Immature natural killer cell (primary cell): ENCODE results near the gene TET3. TPM values are rescaled to one million over a fixed set of nuclear protein-coding genes. Genes with fewer than 3 reads are reported as not detected.

Experiments
- DNase-seq, 3 donors: peaks; one replicate each; pipeline ENCODE4 v3.0.0; 2022; ENCODE audit warnings: mixed read lengths in 1 of 3
- H3K27ac Mint-ChIP-seq, 6 donors: one replicate each; pipeline ENCODE4 v1.8.0; 2020; ENCODE audit warnings: mixed read lengths in 6 of 6, mild to moderate bottlenecking in 5 of 6, inconsistent platforms in 4 of 6, moderate library complexity in 3 of 6
- H3K27me3 Mint-ChIP-seq, 3 donors: one replicate each; pipeline ENCODE4 v1.8.0; 2020 to 2021; ENCODE audit warnings: low read depth in 3 of 3, mild to moderate bottlenecking in 3 of 3, mixed read lengths in 3 of 3, moderate library complexity in 3 of 3, inconsistent platforms in 1 of 3
- H3K36me3 Mint-ChIP-seq, 3 donors: one replicate each; pipeline ENCODE4 v1.8.0; 2020; ENCODE audit warnings: mixed read lengths in 3 of 3, inconsistent platforms in 2 of 3, mild to moderate bottlenecking in 2 of 3
- H3K4me1 Mint-ChIP-seq, 2 donors: one replicate each; pipeline ENCODE4 v1.8.0; 2020; ENCODE audit warnings: inconsistent platforms in 2 of 2, mild to moderate bottlenecking in 2 of 2, mixed read lengths in 2 of 2, moderate library complexity in 1 of 2
- H3K4me3 Mint-ChIP-seq, 5 donors: one replicate each; pipeline ENCODE4 v1.8.0; 2020; ENCODE audit warnings: mild to moderate bottlenecking in 5 of 5, mixed read lengths in 5 of 5, inconsistent platforms in 3 of 5, moderate library complexity in 3 of 5
- H3K9me3 Mint-ChIP-seq, 6 donors: one replicate each; pipeline ENCODE4 v1.8.0; 2020; ENCODE audit warnings: mild to moderate bottlenecking in 6 of 6, mixed read lengths in 6 of 6, inconsistent platforms in 4 of 6, moderate library complexity in 3 of 6
- polyA plus RNA-seq, 3 donors: library from polyadenylated mRNA; unstranded; fragments of 300-500 nt; fragmentation: Illumina TruSeq; gene quantifications; one replicate each; pipeline ENCODE4 v1.2.3, GENCODE V29; 2021

The TET3 gene
- polyA plus RNA-seq, 3 donors from 2014 or later = 0.16 to 1.2 TPM; not detected in 1

- peaks cover 11 to 24% (median 16%) of the 10 kb centered on the region in 3 donors for H3K27me3 Mint-ChIP-seq
- H3K4me3 Mint-ChIP-seq = no peak overlapping the region
- peaks cover 60 to 67% of the 10 kb centered on the region in 2 donors for H3K4me1 Mint-ChIP-seq
- no peak overlapping the region for H3K27ac Mint-ChIP-seq
- H3K9me3 Mint-ChIP-seq = no peaks in the 10 kb centered on the region
- peak; percentile 74 to 78 (median 78) for DNase-seq
- peaks cover 4 to 7% (median 5%) of the 10 kb centered on the region in 3 donors for H3K36me3 Mint-ChIP-seq
Measured at GRCh38 chr2:73984922-73985307, 205 bp downstream of the TET3 start.

- Mint-ChIP-seq H3K4me1 (peaks cover 64 to 71% of the 10 kb centered on the region in 2 donors), H3K4me3 (peak overlapping the region; percentile 76 to 87 (median 81)), H3K27me3 (peaks cover 11 to 19% (median 16%) of the 10 kb centered on the region in 3 donors), H3K9me3 (no peaks in the 10 kb centered on the region), H3K27ac (peak overlapping the region; percentile 40 to 91 (median 86)), H3K36me3 (peaks cover 4 to 11% (median 5%) of the 10 kb centered on the region in 3 donors)
- peak; percentile 54 to 58 (median 57) for DNase-seq
Measured at GRCh38 chr2:73985308-73986084, 786 bp downstream of the TET3 start.

DNA sequence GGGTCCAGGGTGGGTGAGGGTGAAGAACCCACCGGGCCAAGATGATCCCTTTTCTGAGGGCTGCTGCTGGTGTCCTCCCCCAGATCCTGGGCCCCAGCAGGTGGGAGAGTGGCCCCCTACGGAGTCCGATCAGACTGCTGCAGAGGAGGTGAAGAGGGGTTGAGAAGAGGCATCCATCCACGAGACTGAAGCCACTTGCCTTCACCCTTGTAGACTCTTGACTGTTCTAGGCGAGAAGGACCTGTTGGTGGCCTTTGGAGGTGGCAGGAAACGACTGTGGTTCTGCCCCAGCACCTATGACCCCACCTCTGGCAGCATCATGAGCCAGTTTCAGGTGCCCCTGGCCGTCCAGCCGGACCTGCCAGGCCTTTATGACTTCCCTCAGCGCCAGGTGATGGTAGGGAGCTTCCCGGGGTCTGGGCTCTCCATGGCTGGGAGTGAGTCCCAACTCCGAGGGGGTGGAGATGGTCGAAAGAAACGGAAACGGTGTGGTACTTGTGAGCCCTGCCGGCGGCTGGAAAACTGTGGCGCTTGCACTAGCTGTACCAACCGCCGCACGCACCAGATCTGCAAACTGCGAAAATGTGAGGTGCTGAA lies 1.5 kb downstream of the TET3 start:
- peaks cover 7 to 15% (median 13%) of the 10 kb centered on the region in 3 donors for H3K27me3 Mint-ChIP-seq
- peak overlapping the region; percentile 40 to 91 (median 86) for H3K27ac Mint-ChIP-seq
- peak overlapping the region; percentile 76 to 87 (median 81) for H3K4me3 Mint-ChIP-seq
- peaks cover 5 to 13% (median 9%) of the 10 kb centered on the region in 3 donors for H3K36me3 Mint-ChIP-seq
- no peaks in the 10 kb centered on the region for H3K9me3 Mint-ChIP-seq
- H3K4me1 Mint-ChIP-seq = peaks cover 60 to 68% of the 10 kb centered on the region in 2 donors
- peak in 1 of 3 donors; percentile 18 for DNase-seq

DNA sequence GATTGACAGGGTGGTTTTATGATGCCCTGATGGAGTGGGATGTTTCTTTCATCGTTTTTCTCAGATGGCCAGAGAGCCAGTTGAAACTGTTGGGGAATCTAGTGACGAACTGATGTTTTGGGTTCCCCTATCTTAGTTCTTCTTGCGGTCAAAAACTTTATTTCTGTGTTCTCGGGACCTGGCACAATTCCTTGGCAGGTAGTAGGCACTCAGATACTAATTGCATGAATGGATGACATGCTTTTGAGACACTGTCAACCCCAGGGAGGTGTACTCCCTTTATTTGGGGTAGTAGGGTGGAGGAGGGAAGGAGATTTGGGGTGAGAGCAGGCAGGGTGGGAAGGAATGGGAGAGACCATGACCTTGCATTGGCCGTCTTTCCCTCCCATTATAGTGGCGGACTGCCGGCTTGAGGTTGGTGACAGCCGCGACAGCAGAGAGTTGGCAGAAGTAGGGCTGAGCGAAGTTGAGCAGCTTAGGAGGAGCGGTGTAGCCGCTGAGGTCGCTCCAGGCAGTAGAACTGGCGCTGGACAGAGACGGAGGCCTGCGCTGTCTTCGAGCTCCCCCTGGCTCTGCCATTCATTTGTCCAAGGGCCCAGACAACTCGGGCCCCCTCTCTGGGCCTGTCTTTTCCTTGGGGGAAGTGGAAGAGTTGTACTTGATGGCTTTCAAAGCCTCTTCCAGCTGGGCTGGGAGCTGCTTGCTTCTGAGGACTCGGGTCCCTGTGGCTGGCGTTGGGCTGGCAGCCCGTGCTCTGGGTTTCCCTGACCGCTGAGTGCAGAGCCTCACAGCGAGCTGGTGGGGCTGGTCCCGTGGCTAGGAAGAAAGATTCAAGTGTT lies 2.6 kb downstream of the TET3 start:
- Mint-ChIP-seq H3K27me3 (peaks cover 4 to 14% (median 13%) of the 10 kb centered on the region in 3 donors), H3K4me3 (peak overlapping the region; percentile 71 to 86 (median 79)), H3K9me3 (no peaks in the 10 kb centered on the region), H3K4me1 (peaks cover 57 to 69% of the 10 kb centered on the region in 2 donors), H3K27ac (peak overlapping the region; percentile 35 to 91 (median 72)), H3K36me3 (peaks cover 5 to 17% (median 9%) of the 10 kb centered on the region in 3 donors)
- peak; percentile 34 to 49 (median 41) for DNase-seq

- Mint-ChIP-seq H3K9me3 (no peaks in the 10 kb centered on the region), H3K27ac (peak overlapping the region in 3 of 6 donors; percentile 35 to 76 (median 50)), H3K27me3 (peaks cover 4 to 14% (median 13%) of the 10 kb centered on the region in 3 donors), H3K4me3 (peak overlapping the region; percentile 71 to 86 (median 79)), H3K36me3 (peaks cover 5 to 17% (median 9%) of the 10 kb centered on the region in 3 donors), H3K4me1 (peaks cover 60 to 77% of the 10 kb centered on the region in 2 donors)
- DNase-seq = no peak
Measured at GRCh38 chr2:73987948-73988700, 3.4 kb downstream of the TET3 start.

DNA sequence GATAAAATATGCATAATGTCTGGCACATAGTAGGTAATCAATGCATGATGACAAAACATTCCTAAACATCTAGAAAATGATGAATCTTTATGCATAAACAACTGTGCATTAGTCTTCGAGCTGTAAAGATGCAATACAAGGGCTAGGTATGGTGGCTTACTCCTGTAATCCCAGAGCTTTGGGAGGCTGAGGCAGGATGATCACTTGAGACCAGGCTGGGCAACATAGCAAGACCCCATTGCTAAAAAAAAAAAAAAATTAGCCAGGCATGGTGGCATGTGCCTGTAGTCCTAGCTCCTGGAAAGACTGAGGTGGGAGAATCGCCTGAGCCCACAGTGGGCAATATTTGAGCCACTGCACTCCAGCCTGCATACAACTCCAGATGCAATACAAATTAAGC lies 5.3 kb downstream of the TET3 start:
- peaks cover 5 to 23% (median 9%) of the 10 kb centered on the region in 3 donors for H3K36me3 Mint-ChIP-seq

GRCh38 chr2:73990531-73990930 lies 5.8 kb downstream of the TET3 start:
- Mint-ChIP-seq H3K27ac (peak overlapping the region in 1 of 6 donors; percentile 14), H3K27me3 (peaks cover 4 to 9% (median 6%) of the 10 kb centered on the region in 3 donors), H3K36me3 (peaks cover 5 to 23% (median 9%) of the 10 kb centered on the region in 3 donors), H3K9me3 (no peaks in the 10 kb centered on the region), H3K4me1 (peaks cover 67 to 82% of the 10 kb centered on the region in 2 donors), H3K4me3 (no peak overlapping the region)
- DNase-seq = no peak

More for the DNA sequence above, 5.3 kb downstream of the TET3 start:
- Mint-ChIP-seq H3K27ac (peak overlapping the region in 1 of 6 donors; percentile 36), H3K9me3 (no peaks in the 10 kb centered on the region), H3K4me1 (peaks cover 66 to 82% of the 10 kb centered on the region in 2 donors), H3K4me3 (peak overlapping the region in 1 of 5 donors; percentile 4), H3K27me3 (peaks cover 4 to 9% (median 6%) of the 10 kb centered on the region in 3 donors)
- DNase-seq = no peak

- DNase-seq = no peak
- Mint-ChIP-seq H3K27me3 (peaks cover 0 to 2% (median under 1%) of the 10 kb centered on the region in 3 donors), H3K4me3 (no peak overlapping the region), H3K4me1 (peaks cover 55 to 73% of the 10 kb centered on the region in 2 donors), H3K36me3 (peaks cover 5 to 23% (median 9%) of the 10 kb centered on the region in 3 donors), H3K27ac (peak overlapping the region in 2 of 6 donors; percentile 77 to 86), H3K9me3 (no peaks in the 10 kb centered on the region)
Measured at GRCh38 chr2:73992036-73992435, 7.3 kb downstream of the TET3 start.

DNA sequence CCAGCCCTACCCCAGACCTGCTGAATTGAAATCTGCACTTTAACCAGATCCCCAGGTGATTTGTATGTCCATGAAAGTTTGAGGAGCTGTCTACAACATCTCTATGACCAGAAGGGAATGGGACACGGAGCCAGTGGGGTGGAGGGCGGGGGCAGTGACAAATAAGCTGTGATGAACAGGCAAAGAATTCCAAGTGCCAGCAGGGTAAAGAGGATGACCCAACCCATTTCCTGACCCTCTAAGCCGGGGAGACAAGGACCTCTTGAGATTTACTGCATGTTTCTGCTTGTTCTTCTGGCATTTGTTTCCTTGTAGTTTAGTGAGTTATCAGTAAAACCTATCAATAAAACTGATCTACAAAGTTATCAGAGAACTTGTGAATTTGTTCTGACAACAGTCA lies 8.7 kb downstream of the TET3 start:
- Mint-ChIP-seq H3K27me3 (peaks cover 0 to 2% (median 2%) of the 10 kb centered on the region in 3 donors), H3K4me1 (peaks cover 53 to 73% of the 10 kb centered on the region in 2 donors), H3K36me3 (peaks cover 5 to 23% (median 9%) of the 10 kb centered on the region in 3 donors), H3K27ac (peak overlapping the region in 5 of 6 donors; percentile 1 to 65 (median 29)), H3K9me3 (no peaks in the 10 kb centered on the region), H3K4me3 (no peak overlapping the region)
- DNase-seq = no peak

- H3K4me3 Mint-ChIP-seq = no peak overlapping the region
- H3K27ac Mint-ChIP-seq = peak overlapping the region; percentile 1 to 65 (median 46)
- no peaks in the 10 kb centered on the region for H3K9me3 Mint-ChIP-seq
- no peak for DNase-seq
- H3K4me1 Mint-ChIP-seq = peaks cover 54 to 73% of the 10 kb centered on the region in 2 donors
- H3K27me3 Mint-ChIP-seq = peaks cover 0 to 2% (median 2%) of the 10 kb centered on the region in 3 donors
- H3K36me3 Mint-ChIP-seq = peaks cover 5 to 23% (median 9%) of the 10 kb centered on the region in 3 donors
Measured at GRCh38 chr2:73993778-73994177, 9.1 kb downstream of the TET3 start.

- no peak overlapping the region for H3K4me3 Mint-ChIP-seq
- DNase-seq = no peak
- peaks cover 0 to 2% (median 2%) of the 10 kb centered on the region in 3 donors for H3K27me3 Mint-ChIP-seq
- H3K27ac Mint-ChIP-seq = peak overlapping the region; percentile 1 to 64 (median 46)
- peaks cover 52 to 70% of the 10 kb centered on the region in 2 donors for H3K4me1 Mint-ChIP-seq
- no peaks in the 10 kb centered on the region for H3K9me3 Mint-ChIP-seq
- H3K36me3 Mint-ChIP-seq = peaks cover 2 to 20% (median 6%) of the 10 kb centered on the region in 3 donors
Measured at GRCh38 chr2:73994178-73994831, 9.6 kb downstream of the TET3 start.

- Mint-ChIP-seq H3K36me3 (peaks cover 0 to 9% (median 1%) of the 10 kb centered on the region in 3 donors), H3K27ac (no peak overlapping the region), H3K4me1 (peaks cover 46 to 60% of the 10 kb centered on the region in 2 donors), H3K27me3 (peaks cover 0 to 2% (median 2%) of the 10 kb centered on the region in 3 donors), H3K4me3 (no peak overlapping the region), H3K9me3 (no peaks in the 10 kb centered on the region)
- DNase-seq = no peak
Measured at GRCh38 chr2:73995810-73996209, 11.1 kb downstream of the TET3 start.
